Bronchial epithelial cell (primary cell): ENCODE measurements around the gene RAD21L1. TPM values are rescaled to one million over a fixed set of nuclear protein-coding genes. Genes with fewer than 3 reads are reported as not detected.

Experiments used
- DNase-seq: peaks from one replicate; pipeline ENCODE4 v3.0.0-alpha.2; 2010; ENCODE audit warnings: low read depth
- FAIRE-seq: peaks from 2 replicates; lab custom pipeline; 2011; peaks lifted over from hg19 to GRCh38; lab: Jason Lieb, UNC
- H3K27me3 ChIP-seq: 2 replicates; pipeline ENCODE4 v1.5.1; 2011; ENCODE audit warnings: low read length; ENCODE audit not compliant: control insufficient read depth, insufficient read depth
- H3K36me3 ChIP-seq: 2 replicates; pipeline ENCODE4 v1.5.1; 2011; ENCODE audit warnings: low read length; ENCODE audit not compliant: control insufficient read depth, insufficient read depth
- H3K4me3 ChIP-seq: 2 replicates; pipeline ENCODE4 v1.5.1; 2011; ENCODE audit warnings: mild to moderate bottlenecking, low read depth, low read length, control low read depth
- CTCF ChIP-seq: IDR thresholded peaks from 2 replicates; pipeline ENCODE4 v1.5.1; 2011; ENCODE audit warnings: mild to moderate bottlenecking, moderate library complexity, low read length, control low read depth, inconsistent platforms; ENCODE audit not compliant: insufficient read depth, severe bottlenecking
- total RNA-seq: library from RNA; depleted of rRNA; stranded (reverse); fragments of >200 nt; gene quantifications from 2 replicates; pipeline ENCODE4 v1.2.1, GENCODE V29; 2014

RAD21L1 gene
- total RNA-seq, 1 donor from 2014 or later: under 0.01 TPM

- no peaks in the 10 kb centered on the region for H3K36me3 ChIP-seq
- DNase-seq: no peak
- no peak for TF ChIP-seq CTCF
- no peaks in the 10 kb centered on the region for H3K27me3 ChIP-seq
- H3K4me3 ChIP-seq: no peak overlapping the region
- no peak for FAIRE-seq
Observed at GRCh38 chr20:1283522-1284510, 58.0 kb downstream of the RAD21L1 start.

- no peak for FAIRE-seq
- DNase-seq: no peak
Observed at GRCh38 chr20:1286267-1287024, 60.6 kb downstream of the RAD21L1 start.

GRCh38 chr20:1287306-1287705 lies 61.5 kb downstream of the RAD21L1 start:
- FAIRE-seq: no peak
- Histone ChIP-seq H3K27me3 (no peaks in the 10 kb centered on the region), H3K4me3 (no peak overlapping the region), H3K36me3 (no peaks in the 10 kb centered on the region)
- DNase-seq: no peak
- no peak for TF ChIP-seq CTCF

More at GRCh38 chr20:1286267-1287024, 60.6 kb downstream of the RAD21L1 start:
- Histone ChIP-seq H3K27me3 (no peaks in the 10 kb centered on the region), H3K4me3 (no peak overlapping the region), H3K36me3 (no peaks in the 10 kb centered on the region)
- TF ChIP-seq CTCF: no peak

- Histone ChIP-seq H3K27me3 (no peaks in the 10 kb centered on the region), H3K36me3 (no peaks in the 10 kb centered on the region), H3K4me3 (no peak overlapping the region)
- DNase-seq (no peak), FAIRE-seq (peak; percentile 55)
- no peak for TF ChIP-seq CTCF
Observed at GRCh38 chr20:1287787-1288569, 62.1 kb downstream of the RAD21L1 start.

GRCh38 chr20:1291191-1291741 lies 65.4 kb downstream of the RAD21L1 start:
- Histone ChIP-seq H3K4me3 (no peak overlapping the region), H3K27me3 (no peaks in the 10 kb centered on the region), H3K36me3 (no peaks in the 10 kb centered on the region)
- TF ChIP-seq CTCF: no peak
- DNase-seq: no peak
- peak; percentile 32 for FAIRE-seq
